Measurements from ENCODE around the gene GPR68. TPM values are rescaled to one million over a fixed set of nuclear protein-coding genes. Genes with fewer than 3 reads are reported as not detected.

The GPR68 gene
- polyA plus RNA-seq, 1 donor (not counting 4 experiments of a cell fraction or from before 2014, with no cell fraction given), result 1.2 TPM

DNA sequence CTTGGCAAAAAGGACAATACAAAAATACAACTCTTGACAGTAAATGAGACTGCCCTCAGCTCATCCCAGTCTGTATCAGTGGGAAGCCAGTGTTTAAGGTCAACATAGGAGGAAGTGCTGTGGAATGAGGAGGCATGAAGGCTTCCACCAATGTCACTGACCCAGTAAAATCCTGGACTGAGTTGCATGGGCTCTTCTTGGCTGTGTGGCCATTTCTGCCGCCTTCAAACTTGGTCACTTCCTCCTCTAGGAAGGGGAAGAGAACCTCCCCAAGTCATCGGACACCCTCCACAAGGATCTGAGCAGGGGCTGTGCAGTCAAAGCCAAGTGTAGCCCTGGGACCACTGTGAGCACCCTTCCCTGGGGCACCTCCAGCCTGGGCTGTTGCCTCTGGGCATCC, 11.9 kb downstream of the GPR68 start:
- FAIRE-seq (no peak), DNase-seq (ENCODE audit: low read depth, low spot score) (no peak)
- Histone ChIP-seq H3K4me2 (ENCODE audit: control insufficient read depth, extremely low read depth, insufficient read depth, low read depth, low read length) (no peak overlapping the region), H4K20me1 (ENCODE audit: control insufficient read depth, extremely low read depth, insufficient read depth, low read length) (no peaks in the 10 kb centered on the region), H3K36me3 (ENCODE audit: control insufficient read depth in 2 of 2, extremely low read depth in 1 of 2, insufficient read depth in 2 of 2, low read length in 2 of 2) (no peaks in the 10 kb centered on the region), H3K4me1 (ENCODE audit: control insufficient read depth, extremely low read depth, insufficient read depth, low read length) (peaks cover 31% of the 10 kb centered on the region), H3K79me2 (ENCODE audit: control insufficient read depth, insufficient read depth, low read length) (no peaks in the 10 kb centered on the region), H3K9ac (ENCODE audit: control insufficient read depth, extremely low read depth, insufficient read depth, low read length) (no peak overlapping the region), H2AFZ (ENCODE audit: control insufficient read depth, low read length) (no peak overlapping the region), H3K9me3 (ENCODE audit: control insufficient read depth, low read depth, low read length) (no peaks in the 10 kb centered on the region), H3K9me1 (ENCODE audit: control insufficient read depth, extremely low read depth, insufficient read depth, low read length) (no peaks in the 10 kb centered on the region), H3K27me3 (ENCODE audit: control insufficient read depth, extremely low read depth, insufficient read depth, low read length) (no peaks in the 10 kb centered on the region), H3K4me3 (ENCODE audit: control insufficient read depth in 2 of 3, extremely low read depth in 1 of 3, insufficient read depth in 2 of 3, low read depth in 1 of 3, low read length in 3 of 3) (no peak overlapping the region), H3K27ac (ENCODE audit: control insufficient read depth, insufficient read depth, low read length) (no peak overlapping the region)
- dilution Hi-C loops (cut with MboI; ENCODE audit: extremely low pct_ligation_motif_present, low sequenced_read_pairs), result no loop called here
- no peak for TF ChIP-seq EZH2 (IDR thresholded peaks at IDR 0.05; ENCODE audit: low read length)
- TF ChIP-seq, protein P1, sequence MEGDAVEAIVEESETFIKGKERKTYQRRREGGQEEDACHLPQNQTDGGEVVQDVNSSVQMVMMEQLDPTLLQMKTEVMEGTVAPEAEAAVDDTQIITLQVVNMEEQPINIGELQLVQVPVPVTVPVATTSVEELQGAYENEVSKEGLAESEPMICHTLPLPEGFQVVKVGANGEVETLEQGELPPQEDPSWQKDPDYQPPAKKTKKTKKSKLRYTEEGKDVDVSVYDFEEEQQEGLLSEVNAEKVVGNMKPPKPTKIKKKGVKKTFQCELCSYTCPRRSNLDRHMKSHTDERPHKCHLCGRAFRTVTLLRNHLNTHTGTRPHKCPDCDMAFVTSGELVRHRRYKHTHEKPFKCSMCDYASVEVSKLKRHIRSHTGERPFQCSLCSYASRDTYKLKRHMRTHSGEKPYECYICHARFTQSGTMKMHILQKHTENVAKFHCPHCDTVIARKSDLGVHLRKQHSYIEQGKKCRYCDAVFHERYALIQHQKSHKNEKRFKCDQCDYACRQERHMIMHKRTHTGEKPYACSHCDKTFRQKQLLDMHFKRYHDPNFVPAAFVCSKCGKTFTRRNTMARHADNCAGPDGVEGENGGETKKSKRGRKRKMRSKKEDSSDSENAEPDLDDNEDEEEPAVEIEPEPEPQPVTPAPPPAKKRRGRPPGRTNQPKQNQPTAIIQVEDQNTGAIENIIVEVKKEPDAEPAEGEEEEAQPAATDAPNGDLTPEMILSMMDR (optimal IDR thresholded peaks at IDR 0.05 in 1 of 3, IDR thresholded peaks at IDR 0.05 in 1 of 3, conservative IDR thresholded peaks at IDR 0.05 in 1 of 3; ENCODE audit: extremely low read depth in 1 of 3, insufficient read depth in 2 of 3, low read length in 3 of 3), result no peak

DNA sequence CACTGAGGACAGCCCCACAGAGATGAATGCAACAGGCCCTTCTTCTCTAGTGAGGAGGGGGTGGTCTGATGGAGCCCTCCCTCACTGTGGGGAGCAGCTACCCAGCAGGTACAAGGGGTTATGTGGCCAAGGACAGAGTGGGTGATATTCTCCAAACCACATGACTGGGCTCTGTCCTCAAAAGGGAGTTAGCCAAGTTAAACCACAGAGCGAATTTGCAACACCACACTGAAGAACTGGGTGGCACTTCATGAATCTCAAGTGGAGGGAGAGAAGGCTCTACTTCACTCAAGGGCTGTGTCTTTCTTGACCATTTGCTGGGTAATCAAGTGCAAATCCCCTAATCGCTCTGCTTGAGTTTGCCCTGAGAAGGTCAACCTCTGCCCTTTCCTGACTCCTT, 12.5 kb downstream of the GPR68 start:
- no peak overlapping the region for H3K9ac ChIP-seq (ENCODE audit: control insufficient read depth, extremely low read depth, insufficient read depth, low read length)
- H3K4me1 ChIP-seq (ENCODE audit: control insufficient read depth, extremely low read depth, insufficient read depth, low read length), result peaks cover 31% of the 10 kb centered on the region
- FAIRE-seq (no peak), DNase-seq (ENCODE audit: low read depth, low spot score) (no peak)
- no peaks in the 10 kb centered on the region for H3K36me3 ChIP-seq (ENCODE audit: control insufficient read depth in 2 of 2, extremely low read depth in 1 of 2, insufficient read depth in 2 of 2, low read length in 2 of 2)
- no peaks in the 10 kb centered on the region for H3K79me2 ChIP-seq (ENCODE audit: control insufficient read depth, insufficient read depth, low read length)
- no peak overlapping the region for H3K27ac ChIP-seq (ENCODE audit: control insufficient read depth, insufficient read depth, low read length)
- H2AFZ ChIP-seq (ENCODE audit: control insufficient read depth, low read length), result no peak overlapping the region
- TF ChIP-seq EZH2 (IDR thresholded peaks at IDR 0.05; ENCODE audit: low read length), result no peak
- TF ChIP-seq, protein P1 (optimal IDR thresholded peaks at IDR 0.05 in 1 of 3, IDR thresholded peaks at IDR 0.05 in 1 of 3, conservative IDR thresholded peaks at IDR 0.05 in 1 of 3; ENCODE audit: extremely low read depth in 1 of 3, insufficient read depth in 2 of 3, low read length in 3 of 3), result no peak
- H3K4me3 ChIP-seq (ENCODE audit: control insufficient read depth in 2 of 3, extremely low read depth in 1 of 3, insufficient read depth in 2 of 3, low read depth in 1 of 3, low read length in 3 of 3), result no peak overlapping the region
- dilution Hi-C loops (cut with MboI; ENCODE audit: extremely low pct_ligation_motif_present, low sequenced_read_pairs), result no loop called here
- no peaks in the 10 kb centered on the region for H3K9me3 ChIP-seq (ENCODE audit: control insufficient read depth, low read depth, low read length)
- H3K9me1 ChIP-seq (ENCODE audit: control insufficient read depth, extremely low read depth, insufficient read depth, low read length), result no peaks in the 10 kb centered on the region
- no peaks in the 10 kb centered on the region for H3K27me3 ChIP-seq (ENCODE audit: control insufficient read depth, extremely low read depth, insufficient read depth, low read length)
- H3K4me2 ChIP-seq (ENCODE audit: control insufficient read depth, extremely low read depth, insufficient read depth, low read depth, low read length), result no peak overlapping the region
- no peaks in the 10 kb centered on the region for H4K20me1 ChIP-seq (ENCODE audit: control insufficient read depth, extremely low read depth, insufficient read depth, low read length)

Measured in keratinocyte (primary cell).